HEK293 (cell line): ENCODE measurements around the gene AOAH.

Experiments
- CTCF ChIA-PET: fragments of 350-600 bp; formaldehyde crosslinking; extraction: SDS; loops from one replicate; lab custom pipeline; 2021; ENCODE audit warnings: antibody characterized with exemption; lab: Yijun Ruan, JAX
- POLR2A ChIA-PET: fragments of 300-600 bp; formaldehyde crosslinking; extraction: SDS; loops from one replicate; lab custom pipeline; 2020; ENCODE audit warnings: antibody characterized with exemption, inconsistent platforms; lab: Yijun Ruan, JAX
- H3K27ac ChIP-seq: fragments of 200-500 bp; sonication (Bioruptor generic); 2 replicates; pipeline ENCODE4 v1.5.1; 2014; ENCODE audit warnings: low read depth, low read length, control low read depth, inconsistent platforms; ENCODE audit errors: extremely low read depth
- H3K36me3 ChIP-seq, 2 experiments: fragments of 200-500 bp in 1 of 2; sonication (Bioruptor generic) in 1 of 2; 1 replicate in 1 of 2; 2 replicates in 1 of 2; pipeline ENCODE4 v1.5.1; 2014 to 2017; ENCODE audit warnings: inconsistent platforms in 2 of 2, low read length in 2 of 2; ENCODE audit not compliant: control insufficient read depth in 2 of 2, insufficient read depth in 1 of 2
- H3K4me1 ChIP-seq: fragments of 200-500 bp; sonication (Bioruptor generic); 2 replicates; pipeline ENCODE4 v1.5.1; 2014; ENCODE audit warnings: mild to moderate bottlenecking, low read length, inconsistent platforms; ENCODE audit not compliant: control insufficient read depth, insufficient read depth
- H3K4me3 ChIP-seq: 2 replicates; pipeline ENCODE4 v1.5.1; 2011; ENCODE audit warnings: low read depth, mild to moderate bottlenecking, control low read depth, low read length, moderate library complexity
- H3K9me3 ChIP-seq: fragments of 200-500 bp; sonication (Bioruptor generic); 2 replicates; pipeline ENCODE4 v1.5.1; 2014; ENCODE audit warnings: low read depth, low read length, inconsistent platforms; ENCODE audit not compliant: control insufficient read depth, insufficient read depth
- FEZF1 ChIP-seq: fragments of 450-650 bp; formaldehyde crosslinking; IDR thresholded peaks from 2 replicates; pipeline ENCODE4 v1.5.1; 2016; ENCODE audit warnings: missing biosample characterization, missing genetic modification characterization
- HOXC10 ChIP-seq: sonication (generic); formaldehyde crosslinking; IDR thresholded peaks from 2 replicates; pipeline ENCODE4 v1.8.1; 2023; ENCODE audit warnings: mild to moderate bottlenecking, missing genetic modification reagents
- HOXD13 ChIP-seq: sonication (generic); formaldehyde crosslinking; IDR thresholded peaks from 2 replicates; pipeline ENCODE4 v1.8.0; 2022; ENCODE audit warnings: missing genetic modification reagents, borderline replicate concordance
- KLF8 ChIP-seq: fragments of 450-650 bp; formaldehyde crosslinking; IDR thresholded peaks from 2 replicates; pipeline ENCODE4 v1.5.1; 2016; ENCODE audit warnings: missing biosample characterization, missing genetic modification characterization
- TCF7L2 ChIP-seq: IDR thresholded peaks from 2 replicates; pipeline ENCODE4 v1.6.1; 2011; ENCODE audit warnings: low read depth, mild to moderate bottlenecking, inconsistent platforms, low read length, moderate library complexity, borderline replicate concordance
- WT1 ChIP-seq: fragments of 450-650 bp; formaldehyde crosslinking; IDR thresholded peaks from 2 replicates; pipeline ENCODE4 v1.5.1; 2016; ENCODE audit warnings: missing biosample characterization, missing genetic modification characterization
- ZBTB8A ChIP-seq: fragments of 450-650 bp; formaldehyde crosslinking; IDR thresholded peaks from 2 replicates; pipeline ENCODE4 v1.5.1; 2016; ENCODE audit warnings: missing biosample characterization, missing genetic modification characterization
- ZFP69B ChIP-seq: fragments of 450-650 bp; formaldehyde crosslinking; IDR thresholded peaks from 2 replicates; pipeline ENCODE4 v1.5.1; 2016; ENCODE audit warnings: missing biosample characterization, missing genetic modification characterization
- ZNF146 ChIP-seq: fragments of 450-650 bp; formaldehyde crosslinking; IDR thresholded peaks from 2 replicates; pipeline ENCODE4 v1.5.1; 2016; ENCODE audit warnings: missing biosample characterization, missing genetic modification characterization
- ZNF148 ChIP-seq: fragments of 450-650 bp; formaldehyde crosslinking; IDR thresholded peaks from 2 replicates; pipeline ENCODE4 v1.5.0; 2017; ENCODE audit warnings: missing biosample characterization, missing genetic modification characterization, borderline replicate concordance
- ZNF211 ChIP-seq: fragments of 450-650 bp; formaldehyde crosslinking; IDR thresholded peaks from 2 replicates; pipeline ENCODE4 v1.5.1; 2016; ENCODE audit warnings: low read depth, missing biosample characterization, missing genetic modification characterization
- ZNF221 ChIP-seq: fragments of 450-650 bp; formaldehyde crosslinking; IDR thresholded peaks from 2 replicates; pipeline ENCODE4 v1.5.1; 2017; ENCODE audit warnings: missing biosample characterization, missing genetic modification characterization, borderline replicate concordance
- ZNF23 ChIP-seq: fragments of 450-650 bp; formaldehyde crosslinking; IDR thresholded peaks from 2 replicates; pipeline ENCODE4 v1.5.1; 2016; ENCODE audit warnings: missing biosample characterization, missing genetic modification characterization, borderline replicate concordance
- ZNF362 ChIP-seq: fragments of 450-650 bp; formaldehyde crosslinking; IDR thresholded peaks from 2 replicates; pipeline ENCODE4 v1.5.1; 2016; ENCODE audit warnings: missing biosample characterization, missing genetic modification characterization
- ZNF398 ChIP-seq: fragments of 450-650 bp; formaldehyde crosslinking; IDR thresholded peaks from 2 replicates; pipeline ENCODE4 v1.5.1; 2017; ENCODE audit warnings: missing biosample characterization, missing genetic modification characterization
- ZNF473 ChIP-seq: fragments of 450-650 bp; formaldehyde crosslinking; IDR thresholded peaks from 2 replicates; pipeline ENCODE4 v1.5.1; 2017; ENCODE audit warnings: missing biosample characterization, missing genetic modification characterization
- ZNF501 ChIP-seq: fragments of 450-650 bp; formaldehyde crosslinking; IDR thresholded peaks from 2 replicates; pipeline ENCODE4 v1.5.1; 2016; ENCODE audit warnings: missing biosample characterization, missing genetic modification characterization
- ZNF555 ChIP-seq: fragments of 450-650 bp; formaldehyde crosslinking; conservative IDR thresholded peaks from 2 replicates; pipeline ENCODE4 v1.5.1; 2017; ENCODE audit warnings: missing biosample characterization, mild to moderate bottlenecking, missing genetic modification characterization, inconsistent platforms
- ZNF707 ChIP-seq: fragments of 450-650 bp; formaldehyde crosslinking; IDR thresholded peaks from 2 replicates; pipeline ENCODE4 v1.5.1; 2016; ENCODE audit warnings: missing biosample characterization, missing genetic modification characterization
- ZSCAN4 ChIP-seq: fragments of 450-650 bp; formaldehyde crosslinking; IDR thresholded peaks from 2 replicates; pipeline ENCODE4 v1.5.1; 2017; ENCODE audit warnings: missing biosample characterization, missing genetic modification characterization

The AOAH gene

GRCh38 chr7:36513393-36513792, 210.9 kb downstream of the AOAH start:
- no peaks in the 10 kb centered on the region for H3K4me1 ChIP-seq
- no peak overlapping the region for H3K4me3 ChIP-seq
- no peak for TF ChIP-seq ZNF362 (tag by site-specific recombination)
- TF ChIP-seq KLF8 (tag by site-specific recombination) = no peak
- no peak for TF ChIP-seq HOXD13
- no peak for TF ChIP-seq ZNF211 (tag by site-specific recombination)
- TF ChIP-seq ZNF221 (tag by site-specific recombination) = no peak
- no peak for TF ChIP-seq ZNF501 (tag by site-specific recombination)
- TF ChIP-seq ZNF148 (tag by site-specific recombination) = no peak
- ChIA-PET POLR2A (no interaction called here), CTCF (interaction anchor here (0.7 to 1.1 kb wide), 4 partner anchors 454 to 753 kb away, joined by 3 to 8 read pairs (median 3); no protein-coding TSS in a partner anchor)
- H3K27ac ChIP-seq = no peak overlapping the region
- H3K9me3 ChIP-seq = no peaks in the 10 kb centered on the region
- no peaks in the 10 kb centered on the region for H3K36me3 ChIP-seq

- no peaks in the 10 kb centered on the region for H3K4me1 ChIP-seq
- CTCF ChIA-PET = interaction anchor here (0.7 kb wide), 1 partner anchor 455 kb away, joined by 3 read pairs; no protein-coding TSS in a partner anchor
- POLR2A ChIA-PET = no interaction called here
- TF ChIP-seq ZNF473 (tag by site-specific recombination) (no peak), ZNF555 (tag by site-specific recombination) (no peak), ZBTB8A (no peak), ZSCAN4 (tag by site-specific recombination) (no peak), HOXC10 (CRISPR knock-in tag) (no peak), ZNF398 (tag by site-specific recombination) (no peak), ZFP69B (tag by site-specific recombination) (no peak), TCF7L2 (no peak), ZNF146 (no peak), ZNF23 (tag by site-specific recombination) (no peak), ZNF707 (tag by site-specific recombination) (no peak), FEZF1 (tag by site-specific recombination) (no peak), WT1 (no peak)
- H3K4me3 ChIP-seq = no peak overlapping the region
- H3K27ac ChIP-seq = no peak overlapping the region
- no peaks in the 10 kb centered on the region for H3K36me3 ChIP-seq
- H3K9me3 ChIP-seq = no peaks in the 10 kb centered on the region
These were observed 211.7 kb downstream of the AOAH start for GRCh38 chr7:36512616-36513015.
